Measurements from ENCODE around the gene ZER1. TPM values are rescaled to one million over a fixed set of nuclear protein-coding genes. Genes with fewer than 3 reads are reported as not detected.
A peak's percentile ranks its signal among the peaks of the same experiment; 100 is the strongest.

ZER1 gene
- total RNA-seq, 4 donors from 2014 or later: 16.1 to 52.0 (median 21.2) TPM

DNA sequence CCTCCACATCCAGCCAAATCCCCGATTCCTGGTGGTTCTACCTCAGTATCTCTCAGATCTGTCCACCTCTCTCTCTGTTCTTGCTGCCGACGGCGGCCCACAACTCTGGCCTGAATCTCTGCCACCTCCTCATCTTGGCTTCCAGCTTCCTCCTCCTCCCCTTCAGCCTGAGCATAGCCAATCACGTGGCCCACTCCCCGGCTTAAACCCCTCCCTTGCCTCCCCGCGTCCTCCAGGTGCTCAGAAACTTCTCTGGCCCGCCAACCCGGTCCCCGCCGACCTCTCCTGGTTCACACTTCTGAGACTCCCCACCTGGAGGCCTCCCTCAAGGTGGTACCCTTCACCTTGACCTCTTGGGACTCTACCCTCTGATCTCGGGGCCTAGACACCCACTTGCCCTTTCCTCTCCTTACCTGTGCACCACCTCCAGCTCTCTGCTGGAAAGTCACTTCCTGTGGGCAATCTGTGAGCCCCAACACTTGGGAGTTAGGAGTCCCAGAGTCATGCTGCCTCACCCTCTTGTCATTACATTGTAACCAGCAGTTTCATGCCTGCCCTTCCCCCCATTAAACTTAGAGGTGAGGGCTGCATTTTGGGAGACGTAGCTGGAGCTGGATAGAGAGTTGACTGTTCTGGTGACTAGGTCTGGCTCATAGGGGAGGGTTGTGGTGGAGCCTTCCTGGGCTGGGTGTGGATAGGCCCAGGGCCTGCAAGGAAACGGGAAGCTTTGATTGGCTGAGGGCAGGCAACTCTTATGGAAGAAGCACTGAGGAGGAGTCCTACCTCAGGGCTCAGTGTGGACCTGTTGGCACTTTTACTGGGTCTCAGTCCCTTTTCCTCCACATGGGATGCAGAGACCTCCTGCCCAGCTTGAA is 87.2 kb downstream of the ZER1 start:
- Histone ChIP-seq H3K36me3 (no peaks in the 10 kb centered on the region), H3K27ac (peak overlapping the region; percentile 66 to 82), H3K4me1 (peaks cover 0 to 3% of the 10 kb centered on the region in 2 donors), H3K27me3 (no peaks in the 10 kb centered on the region), H3K4me3 (peak overlapping the region; percentile 35 to 57), H3K9me3 (no peaks in the 10 kb centered on the region)
- intact Hi-C loops (cut with DNase I; ENCODE audit: low total_unique reads): no loop called here
- DNase-seq: peak; percentile 66 to 74
- TF ChIP-seq, protein P1, sequence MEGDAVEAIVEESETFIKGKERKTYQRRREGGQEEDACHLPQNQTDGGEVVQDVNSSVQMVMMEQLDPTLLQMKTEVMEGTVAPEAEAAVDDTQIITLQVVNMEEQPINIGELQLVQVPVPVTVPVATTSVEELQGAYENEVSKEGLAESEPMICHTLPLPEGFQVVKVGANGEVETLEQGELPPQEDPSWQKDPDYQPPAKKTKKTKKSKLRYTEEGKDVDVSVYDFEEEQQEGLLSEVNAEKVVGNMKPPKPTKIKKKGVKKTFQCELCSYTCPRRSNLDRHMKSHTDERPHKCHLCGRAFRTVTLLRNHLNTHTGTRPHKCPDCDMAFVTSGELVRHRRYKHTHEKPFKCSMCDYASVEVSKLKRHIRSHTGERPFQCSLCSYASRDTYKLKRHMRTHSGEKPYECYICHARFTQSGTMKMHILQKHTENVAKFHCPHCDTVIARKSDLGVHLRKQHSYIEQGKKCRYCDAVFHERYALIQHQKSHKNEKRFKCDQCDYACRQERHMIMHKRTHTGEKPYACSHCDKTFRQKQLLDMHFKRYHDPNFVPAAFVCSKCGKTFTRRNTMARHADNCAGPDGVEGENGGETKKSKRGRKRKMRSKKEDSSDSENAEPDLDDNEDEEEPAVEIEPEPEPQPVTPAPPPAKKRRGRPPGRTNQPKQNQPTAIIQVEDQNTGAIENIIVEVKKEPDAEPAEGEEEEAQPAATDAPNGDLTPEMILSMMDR (IDR thresholded peaks at IDR 0.05): no peak
- peak; percentile 51 to 59 for TF ChIP-seq POLR2A (IDR thresholded peaks at IDR 0.05)

- TF ChIP-seq, protein P1 (IDR thresholded peaks at IDR 0.05): no peak
- no peak for TF ChIP-seq POLR2A (IDR thresholded peaks at IDR 0.05)
- DNase-seq: no peak
- peaks cover 0 to 3% of the 10 kb centered on the region in 2 donors for H3K4me1 ChIP-seq
- H3K9me3 ChIP-seq: no peaks in the 10 kb centered on the region
- no peaks in the 10 kb centered on the region for H3K36me3 ChIP-seq
- H3K27ac ChIP-seq: peak overlapping the region; percentile 66 to 82
- peak overlapping the region; percentile 35 to 57 for H3K4me3 ChIP-seq
- intact Hi-C loops (cut with DNase I; ENCODE audit: low total_unique reads): no loop called here
- H3K27me3 ChIP-seq: no peaks in the 10 kb centered on the region
These were observed 87.7 kb downstream of the ZER1 start for GRCh38 chr9:128684065-128684324.

DNA sequence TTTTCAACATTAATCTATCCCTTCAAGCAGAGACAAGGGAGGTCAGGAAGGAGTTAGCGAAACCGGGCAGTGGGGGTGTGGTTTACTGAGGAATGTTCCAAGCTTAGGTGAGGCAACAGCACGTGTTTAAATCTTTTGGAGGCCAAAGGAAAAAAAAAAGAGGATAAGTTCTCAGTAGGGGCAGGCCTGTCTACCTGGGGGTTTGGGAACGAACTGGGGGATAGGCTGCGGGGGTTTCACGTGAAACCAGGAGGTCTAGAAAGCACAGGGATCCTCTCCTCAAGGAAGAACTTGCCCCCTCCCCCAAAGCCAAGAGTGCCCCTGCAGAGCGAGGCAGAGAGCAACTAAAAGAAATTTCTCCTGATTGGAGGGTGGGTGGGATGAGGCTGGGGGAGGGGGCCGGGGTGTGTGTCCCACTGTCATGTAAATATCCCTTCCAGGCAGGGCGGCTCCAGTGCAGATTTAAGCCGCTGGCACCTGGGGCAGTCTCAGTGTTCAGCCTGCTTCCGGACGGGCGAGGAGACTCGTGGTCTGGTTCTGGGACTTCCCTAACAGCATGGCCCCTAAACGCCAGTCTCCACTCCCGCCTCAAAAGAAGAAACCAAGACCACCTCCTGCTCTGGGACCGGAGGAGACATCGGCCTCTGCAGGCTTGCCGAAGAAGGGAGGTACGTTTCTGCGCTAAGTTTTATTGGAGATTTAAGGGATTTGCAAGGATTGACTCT is 88.2 kb downstream of the ZER1 start:
- Histone ChIP-seq H3K9me3 (no peaks in the 10 kb centered on the region), H3K36me3 (no peaks in the 10 kb centered on the region), H3K4me3 (peak overlapping the region; percentile 35 to 57), H3K27ac (peak overlapping the region; percentile 66 to 82), H3K27me3 (no peaks in the 10 kb centered on the region), H3K4me1 (peaks cover 0 to 3% of the 10 kb centered on the region in 2 donors)
- peak; percentile 36 to 50 for DNase-seq
- intact Hi-C loops (cut with DNase I; ENCODE audit: low total_unique reads): no loop called here
- no peak for TF ChIP-seq POLR2A (IDR thresholded peaks at IDR 0.05)

Small RNA genes lying within 50 kb of the gene (small RNA-seq; reads per million reads assigned to genes)
- gene RF00017 (not detected), gene RN7SL560P (not detected)

Other genes with a start within 250 kb of the ZER1 start
- gene SPTAN1, start 219.3 kb downstream of the ZER1 start, total RNA-seq: 100 to 1,000 TPM; 244 to 521 (median 335) TPM
- 10 to 100 TPM; 21.4 to 44.8 (median 41.1) TPM for gene DYNC2I2, start 115.1 kb downstream of the ZER1 start, total RNA-seq
- gene SET, start 82.7 kb downstream of the ZER1 start, total RNA-seq: 100 to 1,000 TPM in 3 of 4 donors, 10 to 100 TPM in 1; 79.9 to 481 (median 197) TPM
- 10 to 100 TPM in 1 of 4 donors, 1 to 10 TPM in 3; 2.4 to 19.5 (median 4.5) TPM for gene PKN3, start 69.4 kb downstream of the ZER1 start, total RNA-seq
- 10 to 100 TPM in 1 of 4 donors, 1 to 10 TPM in 2, under 1 TPM in 1; 0.59 to 11.7 (median 6.5) TPM for gene ZDHHC12, start 47.8 kb downstream of the ZER1 start, total RNA-seq
- 10 to 100 TPM in 3 of 4 donors, 1 to 10 TPM in 1; 7.1 to 26.8 (median 23.3) TPM for gene TBC1D13, start 15.3 kb upstream of the ZER1 start, total RNA-seq
- gene ENDOG, start 46.6 kb upstream of the ZER1 start, total RNA-seq: 10 to 100 TPM in 2 of 4 donors, 1 to 10 TPM in 2; 2.1 to 22.0 (median 9.1) TPM
- 10 to 100 TPM in 2 of 4 donors, 1 to 10 TPM in 2; 4.4 to 34.2 (median 17.3) TPM for gene SPOUT1, start 57.9 kb upstream of the ZER1 start, total RNA-seq
- 10 to 100 TPM in 1 of 4 donors, 1 to 10 TPM in 3; 1.5 to 11.0 (median 3.4) TPM for gene KYAT1, start 110.0 kb upstream of the ZER1 start, total RNA-seq
- 10 to 100 TPM; 23.5 to 58.7 (median 30.8) TPM for gene LRRC8A, start 110.2 kb upstream of the ZER1 start, total RNA-seq
- gene PHYHD1, start 149.1 kb upstream of the ZER1 start, total RNA-seq: 10 to 100 TPM; 23.2 to 30.8 (median 27.2) TPM
- gene DOLK, start 175.7 kb upstream of the ZER1 start, total RNA-seq: 10 to 100 TPM in 3 of 4 donors, 1 to 10 TPM in 1; 10.0 to 22.3 (median 13.6) TPM
- 10 to 100 TPM; 21.5 to 75.4 (median 36.9) TPM for gene NUP188, start 175.8 kb upstream of the ZER1 start, total RNA-seq

Data from uterus (tissue), 4 donors.